Measurements from ENCODE around the gene RRP15. TPM values are rescaled to one million over a fixed set of nuclear protein-coding genes. Genes with fewer than 3 reads are reported as not detected.

Gene RRP15
- total RNA-seq, 1 experiment from 2014 or later, result 38.4 TPM

GRCh38 chr1:218302155-218302554, 17.1 kb downstream of the RRP15 start:
- Histone ChIP-seq H3K27me3 (replicated peaks; ENCODE audit: insufficient read depth, low read depth, low read length, poor library complexity) (no peaks in the 10 kb centered on the region), H3K27ac (ENCODE audit: low read depth, low read length, poor library complexity, severe bottlenecking) (no peak overlapping the region), H3K4me3 (ENCODE audit: low read depth, low read length, poor library complexity, severe bottlenecking) (no peak overlapping the region), H3K4me1 (ENCODE audit: insufficient read depth, low read length, poor library complexity, severe bottlenecking) (peaks cover 13% of the 10 kb centered on the region), H3K9me3 (ENCODE audit: low read depth, low read length, poor library complexity, severe bottlenecking) (no peaks in the 10 kb centered on the region), H3K36me3 (ENCODE audit: insufficient read depth, low read length, poor library complexity, severe bottlenecking) (no peaks in the 10 kb centered on the region)
- POLR2A ChIA-PET (ENCODE audit: low non-redundant PET), result no interaction called here
- no peak for DNase-seq (ENCODE audit: low spot score)
- intact Hi-C loops (cut with micrococcal nuclease; ENCODE audit: unreplicated experiment), result no loop called here
- TF ChIP-seq CTCF (conservative IDR thresholded peaks at IDR 0.05; ENCODE audit: low read depth, low read length), result no peak
- no TSS peak for BruUV-seq (replicated peaks)
- CTCF ChIA-PET, result no interaction called here

GRCh38 chr1:218303176-218303879, 18.2 kb downstream of the RRP15 start:
- intact Hi-C loops (cut with micrococcal nuclease; ENCODE audit: unreplicated experiment), result no loop called here
- BruUV-seq (replicated peaks), result no TSS peak
- no peaks in the 10 kb centered on the region for H3K36me3 ChIP-seq (ENCODE audit: insufficient read depth, low read length, poor library complexity, severe bottlenecking)
- no peak overlapping the region for H3K27ac ChIP-seq (ENCODE audit: low read depth, low read length, poor library complexity, severe bottlenecking)
- DNase-seq (ENCODE audit: low spot score), result no peak
- H3K9me3 ChIP-seq (ENCODE audit: low read depth, low read length, poor library complexity, severe bottlenecking), result no peaks in the 10 kb centered on the region
- ChIA-PET CTCF (no interaction called here), POLR2A (ENCODE audit: low non-redundant PET) (interaction anchor here (0.6 kb wide), 1 partner anchor 19 kb away, joined by 3 read pairs; no protein-coding TSS in a partner anchor)
- peaks cover 13% of the 10 kb centered on the region for H3K4me1 ChIP-seq (ENCODE audit: insufficient read depth, low read length, poor library complexity, severe bottlenecking)
- H3K27me3 ChIP-seq (replicated peaks; ENCODE audit: insufficient read depth, low read depth, low read length, poor library complexity), result no peaks in the 10 kb centered on the region
- H3K4me3 ChIP-seq (ENCODE audit: low read depth, low read length, poor library complexity, severe bottlenecking), result no peak overlapping the region
- TF ChIP-seq CTCF (conservative IDR thresholded peaks at IDR 0.05; ENCODE audit: low read depth, low read length), result no peak
- TF ChIP-seq EZH2 (IDR thresholded peaks at IDR 0.05; ENCODE audit: borderline replicate concordance, low read depth, low read length, poor library complexity, severe bottlenecking), result no peak

- H3K9me3 ChIP-seq (ENCODE audit: low read depth, low read length, poor library complexity, severe bottlenecking), result no peaks in the 10 kb centered on the region
- TF ChIP-seq EZH2 (IDR thresholded peaks at IDR 0.05; ENCODE audit: borderline replicate concordance, low read depth, low read length, poor library complexity, severe bottlenecking) (no peak), CTCF (conservative IDR thresholded peaks at IDR 0.05; ENCODE audit: low read depth, low read length) (no peak)
- ChIA-PET CTCF (no interaction called here), POLR2A (ENCODE audit: low non-redundant PET) (interaction anchor here (0.6 kb wide), 1 partner anchor 91 kb away, joined by 4 read pairs; no protein-coding TSS in a partner anchor)
- no peak overlapping the region for H3K27ac ChIP-seq (ENCODE audit: low read depth, low read length, poor library complexity, severe bottlenecking)
- H3K4me3 ChIP-seq (ENCODE audit: low read depth, low read length, poor library complexity, severe bottlenecking), result no peak overlapping the region
- no peaks in the 10 kb centered on the region for H3K36me3 ChIP-seq (ENCODE audit: insufficient read depth, low read length, poor library complexity, severe bottlenecking)
- intact Hi-C loops (cut with micrococcal nuclease; ENCODE audit: unreplicated experiment), result no loop called here
- H3K4me1 ChIP-seq (ENCODE audit: insufficient read depth, low read length, poor library complexity, severe bottlenecking), result peaks cover 13% of the 10 kb centered on the region
- no peaks in the 10 kb centered on the region for H3K27me3 ChIP-seq (replicated peaks; ENCODE audit: insufficient read depth, low read depth, low read length, poor library complexity)
- no TSS peak for BruUV-seq (replicated peaks)
- peak; percentile 87 for DNase-seq (ENCODE audit: low spot score)
These were observed 19.4 kb downstream of the RRP15 start for GRCh38 chr1:218304281-218305039.

All from A673 (cell line).